Sigmoid colon (tissue), 7 donors: ENCODE results near the gene KAZN. TPM values are rescaled to one million over a fixed set of nuclear protein-coding genes. Genes with fewer than 3 reads are reported as not detected.

ENCODE experiments used
- DNase-seq: peaks from one replicate; pipeline ENCODE4 v3.0.0-alpha.2; 2019
- H3K27ac ChIP-seq, 4 donors: fragments of 200-600 bp; sonication (generic); one replicate each; pipeline ENCODE4 v1.5.1; 2016 to 2019; ENCODE audit warnings: mild to moderate bottlenecking in 1 of 4
- H3K27me3 ChIP-seq, 3 donors: fragments of 200-600 bp; sonication (generic); one replicate each; pipeline ENCODE4 v1.5.1; 2019; ENCODE audit warnings: mild to moderate bottlenecking in 1 of 3
- H3K36me3 ChIP-seq, 4 donors: fragments of 200-600 bp; sonication (generic); one replicate each; pipeline ENCODE4 v1.5.1; 2016 to 2019
- H3K4me1 ChIP-seq, 4 donors: fragments of 200-600 bp; sonication (generic); one replicate each; pipeline ENCODE4 v1.5.1; 2017 to 2019
- H3K4me3 ChIP-seq, 4 donors: fragments of 200-600 bp; sonication (generic); one replicate each; pipeline ENCODE4 v1.5.1; 2017 to 2019; ENCODE audit warnings: mild to moderate bottlenecking in 2 of 4, moderate library complexity in 1 of 4
- H3K9me3 ChIP-seq, 4 donors: fragments of 200-600 bp in 3 of 4; sonication (generic) in 3 of 4; one replicate each; pipeline versions ENCODE4 v1.5.1 to v1.6.1; 2013 to 2019
- CTCF ChIP-seq, 4 experiments: fragments of 450-650 bp in 3 of 4; fragments of 200-600 bp in 1 of 4; IDR thresholded peaks; one replicate each; pipeline ENCODE4 v1.5.1; 2016 to 2019; ENCODE audit warnings: antibody characterized with exemption in 4 of 4, mild to moderate bottlenecking in 3 of 4, moderate library complexity in 2 of 4
- EP300 ChIP-seq, 4 donors: sonication (generic); formaldehyde crosslinking; IDR thresholded peaks; one replicate each; pipeline ENCODE4 v1.6.1; 2017; ENCODE audit warnings: antibody characterized with exemption in 4 of 4
- POLR2A ChIP-seq, 2 donors: fragments of 450-650 bp; IDR thresholded peaks; one replicate each; pipeline ENCODE4 v1.6.1; 2016; ENCODE audit warnings: antibody characterized with exemption in 2 of 2, mild to moderate bottlenecking in 2 of 2, moderate library complexity in 2 of 2
- POLR2AphosphoS5 ChIP-seq, 4 donors: sonication (generic); formaldehyde crosslinking; IDR thresholded peaks; one replicate each; pipeline ENCODE4 v1.6.1; 2017; ENCODE audit warnings: antibody characterized with exemption in 4 of 4
- WGBS, 2 donors: extraction: QIAGEN DNeasy Blood & Tissue Kit; methylation state at CpG; one replicate each; pipeline ENCODE4 v1.1.7; 2013; 5-methylcytosine and 5-hydroxymethylcytosine counted together
- intact Hi-C: fragments of 100-400 bp; cut with DNase I; formaldehyde crosslinking; loops from one replicate; pipeline ENCODE4 v1.15.1; 2023
- polyA plus RNA-seq, 3 donors: library from polyadenylated mRNA; stranded (reverse); fragments of 200-250 nt; gene quantifications; one replicate each; pipeline ENCODE4 v1.2.3, GENCODE V29; 2013
- total RNA-seq, 4 donors: library from RNA; depleted of rRNA; stranded (reverse); fragments of >200 nt; gene quantifications; one replicate each; pipeline ENCODE4 v1.1.0, GENCODE V29; 2016
- donor health status: healthy with polysubstance abuse.
- donor health status: Bipolar disorder and iron deficiency.
- donor health status: healthy.

Gene KAZN
- total and polyA plus RNA-seq, 7 donors, result 2.5 to 11.4 (median 5.6) TPM

GRCh38 chr1:15020943-15021745 lies 422.7 kb downstream of the KAZN start:
- 53 to 68% methylated on average over 18 of the region's 18 CpGs for WGBS, 2 donors
- no peaks in the 10 kb centered on the region for H3K9me3 ChIP-seq
- no peaks in the 10 kb centered on the region for H3K27me3 ChIP-seq
- H3K4me3 ChIP-seq, result no peak overlapping the region
- no peak for DNase-seq
- H3K4me1 ChIP-seq, result no peaks in the 10 kb centered on the region
- peak overlapping the region in 1 of 4 donors; percentile 18 for H3K27ac ChIP-seq
- TF ChIP-seq POLR2AphosphoS5 (IDR thresholded peaks at IDR 0.05), result no peak
- TF ChIP-seq CTCF (IDR thresholded peaks at IDR 0.05), result no peak
- no peak for TF ChIP-seq POLR2A (IDR thresholded peaks at IDR 0.05)
- TF ChIP-seq EP300 (IDR thresholded peaks at IDR 0.05), result no peak
- intact Hi-C loops, result no loop called here
- H3K36me3 ChIP-seq, result no peaks in the 10 kb centered on the region

GRCh38 chr1:15022048-15022447 lies 423.6 kb downstream of the KAZN start:
- intact Hi-C loops, result no loop called here
- Histone ChIP-seq H3K27ac (no peak overlapping the region), H3K36me3 (no peaks in the 10 kb centered on the region), H3K27me3 (no peaks in the 10 kb centered on the region), H3K9me3 (no peaks in the 10 kb centered on the region), H3K4me1 (no peaks in the 10 kb centered on the region), H3K4me3 (no peak overlapping the region)
- no peak for TF ChIP-seq POLR2AphosphoS5 (IDR thresholded peaks at IDR 0.05)
- no peak for TF ChIP-seq CTCF (IDR thresholded peaks at IDR 0.05)
- no peak for DNase-seq
- WGBS, 2 donors, result 78 to 87% methylated on average over 10 of the region's 10 CpGs

GRCh38 chr1:15023205-15023604 lies 424.7 kb downstream of the KAZN start:
- Histone ChIP-seq H3K4me3 (no peak overlapping the region), H3K27me3 (no peaks in the 10 kb centered on the region), H3K27ac (no peak overlapping the region), H3K4me1 (peaks cover 0 to 5% (median 4%) of the 10 kb centered on the region in 4 donors), H3K9me3 (no peaks in the 10 kb centered on the region), H3K36me3 (no peaks in the 10 kb centered on the region)
- intact Hi-C loops, result no loop called here
- TF ChIP-seq POLR2A (IDR thresholded peaks at IDR 0.05), result no peak
- TF ChIP-seq POLR2AphosphoS5 (IDR thresholded peaks at IDR 0.05), result no peak
- TF ChIP-seq EP300 (IDR thresholded peaks at IDR 0.05), result no peak
- no peak for TF ChIP-seq CTCF (IDR thresholded peaks at IDR 0.05)
- DNase-seq, result no peak
- 72 to 76% methylated on average over 5 of the region's 5 CpGs for whole genome bisulfite sequencing, 2 donors

GRCh38 chr1:15023976-15024375 lies 425.5 kb downstream of the KAZN start:
- no peak overlapping the region for H3K27ac ChIP-seq
- no peak overlapping the region for H3K4me3 ChIP-seq
- TF ChIP-seq EP300 (IDR thresholded peaks at IDR 0.05), result no peak
- no peak for TF ChIP-seq CTCF (IDR thresholded peaks at IDR 0.05)
- TF ChIP-seq POLR2AphosphoS5 (IDR thresholded peaks at IDR 0.05), result no peak
- TF ChIP-seq POLR2A (IDR thresholded peaks at IDR 0.05), result no peak
- intact Hi-C loops, result no loop called here
- 89 to 90% methylated on average over 8 of the region's 8 CpGs for WGBS, 2 donors
- no peaks in the 10 kb centered on the region for H3K36me3 ChIP-seq
- no peaks in the 10 kb centered on the region for H3K27me3 ChIP-seq
- peaks cover 0 to 5% (median 4%) of the 10 kb centered on the region in 4 donors for H3K4me1 ChIP-seq
- DNase-seq, result no peak
- H3K9me3 ChIP-seq, result no peaks in the 10 kb centered on the region
